Testis (tissue), 2 donors: ENCODE measurements around the gene SOX21.

Source experiments
- CTCF ChIP-seq, 3 experiments: fragments of 450-650 bp in 2 of 3; fragments of 200-600 bp in 1 of 3; sonication (generic) in 1 of 3; IDR thresholded peaks; one replicate each; pipeline ENCODE4 v1.5.1; 2016 to 2019; ENCODE audit warnings: antibody characterized with exemption in 3 of 3, mild to moderate bottlenecking in 2 of 3, moderate library complexity in 1 of 3
- POLR2A ChIP-seq: fragments of 450-650 bp; IDR thresholded peaks from one replicate; pipeline ENCODE4 v1.6.1; 2017; ENCODE audit warnings: antibody characterized with exemption, mild to moderate bottlenecking, moderate library complexity

GRCh38 chr13:94710065-94710781, 2.1 kb downstream of the SOX21 start:
- TF ChIP-seq CTCF (IDR thresholded peaks at IDR 0.05) (no peak), POLR2A (no peak)
